ENCODE results near the gene WNT3. TPM values are rescaled to one million over a fixed set of nuclear protein-coding genes. Genes with fewer than 3 reads are reported as not detected.

The WNT3 gene
- total RNA-seq, 4 donors from 2014 or later: 0.27 to 0.48 TPM; not detected in 2

DNA sequence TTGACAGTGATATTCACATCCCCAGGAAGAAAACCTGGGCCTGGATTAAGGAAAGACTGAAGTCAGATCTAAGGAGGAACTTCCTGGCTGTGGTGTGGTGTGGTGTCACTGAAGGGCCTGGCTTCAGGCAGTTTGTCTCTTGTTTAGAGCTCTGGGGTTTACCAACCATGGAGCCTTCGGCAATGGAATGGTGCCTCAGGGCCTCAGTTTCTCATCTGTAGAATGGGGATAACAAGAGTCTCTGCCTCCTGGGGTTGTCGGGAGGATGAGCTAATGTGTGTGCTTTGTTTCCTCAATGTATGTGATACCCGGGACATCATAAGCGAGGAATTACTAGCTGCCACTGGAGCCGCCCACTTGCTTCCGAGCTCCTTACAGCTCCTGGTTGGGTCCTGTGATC is 12.7 kb downstream of the WNT3 start:
- no peak overlapping the region for H3K4me3 ChIP-seq
- in situ Hi-C loops (cut with MboI; ENCODE audit: low pct_ligation_motif_present in 1 of 4, low pct_unique_long_range_greater_than_20kb in 1 of 4, low sequenced_read_pairs in 3 of 4): no loop called here
- H3K36me3 ChIP-seq: no peaks in the 10 kb centered on the region
- no peak for DNase-seq
- H3K27ac ChIP-seq: no peak overlapping the region
- no peaks in the 10 kb centered on the region for H3K9me3 ChIP-seq
- peaks cover 4% of the 10 kb centered on the region for H3K27me3 ChIP-seq
- intact Hi-C loops (cut with DNase I; ENCODE audit: low total_unique reads): no loop called here
- no peaks in the 10 kb centered on the region for H3K4me1 ChIP-seq
- WGBS, 2 donors (ENCODE audit: low coverage in 1 of 2): 89 to 92% methylated on average over 4 to 6 of the region's 6 CpGs
- no peak for TF ChIP-seq POLR2A (IDR thresholded peaks at IDR 0.05)
- TF ChIP-seq EP300 (IDR thresholded peaks at IDR 0.05; ENCODE audit: low read depth): no peak
- no peak for TF ChIP-seq POLR2AphosphoS5 (IDR thresholded peaks at IDR 0.05)
- TF ChIP-seq, protein P1, sequence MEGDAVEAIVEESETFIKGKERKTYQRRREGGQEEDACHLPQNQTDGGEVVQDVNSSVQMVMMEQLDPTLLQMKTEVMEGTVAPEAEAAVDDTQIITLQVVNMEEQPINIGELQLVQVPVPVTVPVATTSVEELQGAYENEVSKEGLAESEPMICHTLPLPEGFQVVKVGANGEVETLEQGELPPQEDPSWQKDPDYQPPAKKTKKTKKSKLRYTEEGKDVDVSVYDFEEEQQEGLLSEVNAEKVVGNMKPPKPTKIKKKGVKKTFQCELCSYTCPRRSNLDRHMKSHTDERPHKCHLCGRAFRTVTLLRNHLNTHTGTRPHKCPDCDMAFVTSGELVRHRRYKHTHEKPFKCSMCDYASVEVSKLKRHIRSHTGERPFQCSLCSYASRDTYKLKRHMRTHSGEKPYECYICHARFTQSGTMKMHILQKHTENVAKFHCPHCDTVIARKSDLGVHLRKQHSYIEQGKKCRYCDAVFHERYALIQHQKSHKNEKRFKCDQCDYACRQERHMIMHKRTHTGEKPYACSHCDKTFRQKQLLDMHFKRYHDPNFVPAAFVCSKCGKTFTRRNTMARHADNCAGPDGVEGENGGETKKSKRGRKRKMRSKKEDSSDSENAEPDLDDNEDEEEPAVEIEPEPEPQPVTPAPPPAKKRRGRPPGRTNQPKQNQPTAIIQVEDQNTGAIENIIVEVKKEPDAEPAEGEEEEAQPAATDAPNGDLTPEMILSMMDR (IDR thresholded peaks at IDR 0.05): no peak

DNA sequence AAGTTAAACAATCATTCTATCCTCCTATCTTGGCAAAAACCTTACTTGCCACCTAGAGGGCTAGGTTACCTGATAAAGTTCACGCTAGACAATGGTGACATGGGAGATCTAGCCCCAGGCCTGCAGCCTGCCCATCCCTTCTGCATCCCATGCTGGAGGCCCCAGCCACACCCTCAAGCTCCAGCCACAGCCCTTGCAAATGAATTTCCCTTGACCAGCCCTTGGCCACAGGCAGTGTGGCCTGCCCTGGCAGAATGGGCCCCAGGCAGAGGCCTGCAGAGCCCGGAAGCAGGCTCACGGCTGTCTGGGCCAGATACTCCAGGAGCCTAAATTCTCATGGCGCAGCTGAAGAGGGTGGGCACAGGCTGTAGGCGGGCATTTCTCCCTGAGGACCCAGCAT is 14.9 kb downstream of the WNT3 start:
- 92% methylated on average over 5 of the region's 5 CpGs; no CpG with 5 or more reads in 1 of the 2 donors for WGBS, 2 donors (ENCODE audit: low coverage in 1 of 2)
- peaks cover 4% of the 10 kb centered on the region for H3K27me3 ChIP-seq
- TF ChIP-seq, protein P1 (IDR thresholded peaks at IDR 0.05): no peak
- TF ChIP-seq POLR2AphosphoS5 (IDR thresholded peaks at IDR 0.05) (no peak), EP300 (IDR thresholded peaks at IDR 0.05; ENCODE audit: low read depth) (no peak), POLR2A (IDR thresholded peaks at IDR 0.05) (no peak)
- H3K4me3 ChIP-seq: no peak overlapping the region
- in situ Hi-C loops (cut with MboI; ENCODE audit: low pct_ligation_motif_present in 1 of 4, low pct_unique_long_range_greater_than_20kb in 1 of 4, low sequenced_read_pairs in 3 of 4) (no loop called here), intact Hi-C loops (cut with DNase I; ENCODE audit: low total_unique reads) (no loop called here)
- H3K9me3 ChIP-seq: no peaks in the 10 kb centered on the region
- no peak overlapping the region for H3K27ac ChIP-seq
- no peaks in the 10 kb centered on the region for H3K36me3 ChIP-seq
- H3K4me1 ChIP-seq: no peaks in the 10 kb centered on the region
- DNase-seq: no peak

DNA sequence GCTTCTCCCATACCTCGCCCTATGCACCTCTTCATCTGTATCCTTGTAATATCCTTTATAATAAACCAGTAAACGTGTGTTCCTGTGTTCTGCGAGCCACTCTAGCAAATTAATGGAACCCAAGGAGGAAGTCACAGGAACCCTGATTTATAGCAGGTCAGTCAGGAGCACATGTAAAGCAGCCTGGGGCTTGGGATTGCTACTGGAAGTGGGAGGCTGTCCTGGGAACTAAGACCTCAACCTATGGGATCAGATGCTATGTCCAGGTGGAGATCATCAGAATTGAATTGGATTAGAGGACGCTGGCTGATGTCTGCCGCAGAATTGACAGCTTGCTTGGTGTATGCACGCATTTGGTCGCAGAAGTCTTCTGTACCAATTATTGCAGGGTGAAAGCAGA is 15.7 kb downstream of the WNT3 start:
- 68 to 79% methylated on average over 4 to 7 of the region's 7 CpGs for WGBS, 2 donors (ENCODE audit: low coverage in 1 of 2)

DNA sequence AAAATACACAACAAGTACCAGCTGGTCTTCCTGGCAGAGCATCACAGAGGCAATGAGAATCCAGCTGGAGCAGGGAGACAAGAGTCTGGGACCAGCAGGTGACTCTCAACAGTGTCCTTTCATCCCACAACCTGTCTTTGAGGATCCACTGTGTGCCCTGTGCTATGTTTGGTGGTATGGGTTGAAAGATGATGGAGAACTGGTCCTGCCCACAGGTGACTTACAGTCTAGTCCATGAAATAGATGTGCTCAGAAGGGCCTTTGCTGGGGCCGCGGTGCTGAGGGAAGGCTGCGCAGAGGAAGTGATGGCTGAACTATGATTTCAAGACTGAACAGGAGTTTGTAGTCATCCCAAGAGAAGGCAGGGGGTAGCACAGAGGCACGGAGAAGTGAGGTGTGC is 17.9 kb downstream of the WNT3 start:
- TF ChIP-seq EP300 (IDR thresholded peaks at IDR 0.05; ENCODE audit: low read depth): no peak
- no peak for TF ChIP-seq POLR2A (IDR thresholded peaks at IDR 0.05)
- TF ChIP-seq, protein P1 (IDR thresholded peaks at IDR 0.05): no peak
- TF ChIP-seq POLR2AphosphoS5 (IDR thresholded peaks at IDR 0.05): no peak
- DNase-seq: no peak
- intact Hi-C loops (cut with DNase I; ENCODE audit: low total_unique reads): no loop called here
- peaks cover 22% of the 10 kb centered on the region for H3K27me3 ChIP-seq
- H3K9me3 ChIP-seq: no peaks in the 10 kb centered on the region
- no peak overlapping the region for H3K4me3 ChIP-seq
- 60 to 94% methylated on average over 1 to 4 of the region's 4 CpGs for WGBS, 2 donors (ENCODE audit: low coverage in 1 of 2)
- in situ Hi-C loops (cut with MboI; ENCODE audit: low pct_ligation_motif_present in 1 of 4, low pct_unique_long_range_greater_than_20kb in 1 of 4, low sequenced_read_pairs in 3 of 4): no loop called here
- no peaks in the 10 kb centered on the region for H3K36me3 ChIP-seq
- H3K27ac ChIP-seq: no peak overlapping the region
- no peaks in the 10 kb centered on the region for H3K4me1 ChIP-seq

More for the DNA sequence above, 15.7 kb downstream of the WNT3 start:
- TF ChIP-seq POLR2A (IDR thresholded peaks at IDR 0.05) (no peak), POLR2AphosphoS5 (IDR thresholded peaks at IDR 0.05) (no peak), EP300 (IDR thresholded peaks at IDR 0.05; ENCODE audit: low read depth) (no peak)
- TF ChIP-seq, protein P1 (IDR thresholded peaks at IDR 0.05): no peak
- H3K4me1 ChIP-seq: no peaks in the 10 kb centered on the region
- in situ Hi-C loops (cut with MboI; ENCODE audit: low pct_ligation_motif_present in 1 of 4, low pct_unique_long_range_greater_than_20kb in 1 of 4, low sequenced_read_pairs in 3 of 4) (no loop called here), intact Hi-C loops (cut with DNase I; ENCODE audit: low total_unique reads) (no loop called here)
- H3K27ac ChIP-seq: no peak overlapping the region
- no peaks in the 10 kb centered on the region for H3K9me3 ChIP-seq
- no peak for DNase-seq
- H3K4me3 ChIP-seq: no peak overlapping the region
- H3K27me3 ChIP-seq: peaks cover 4% of the 10 kb centered on the region
- H3K36me3 ChIP-seq: no peaks in the 10 kb centered on the region

Data from transverse colon (tissue), 4 donors.